NCI-H774 (cell line): ENCODE measurements around the gene KRTAP19-8.

Experiments used
- DNase-seq: peaks from one replicate; lab custom pipeline; 2025; lab: John Stamatoyannopoulos, UW

The KRTAP19-8 gene

GRCh38 chr21:31038376-31038775 lies at the start of gene KRTAP19-8:
Gene KRTAP19-8, minus strand, starts transcription at chr21:31038476. Its CDS starts 33 bp downstream, at chr21:31038443.
- DNase-seq, result no peak

GRCh38 chr21:31087639-31088473 lies 49.6 kb upstream of the KRTAP19-8 start:
- DNase-seq, result no peak

- no peak for DNase-seq
Measured at GRCh38 chr21:31084689-31085088, 46.4 kb upstream of the KRTAP19-8 start.

- DNase-seq, result no peak
Measured at GRCh38 chr21:31078796-31079195, 40.5 kb upstream of the KRTAP19-8 start.

GRCh38 chr21:31078216-31078615 lies 39.9 kb upstream of the KRTAP19-8 start:
- no peak for DNase-seq

GRCh38 chr21:31075848-31076247 lies 37.6 kb upstream of the KRTAP19-8 start:
- DNase-seq, result no peak

- no peak for DNase-seq
Measured at GRCh38 chr21:31072533-31072932, 34.3 kb upstream of the KRTAP19-8 start.

GRCh38 chr21:31064803-31065202 lies 26.5 kb upstream of the KRTAP19-8 start:
- no peak for DNase-seq

- DNase-seq, result no peak
Measured at GRCh38 chr21:31052489-31053142, 14.3 kb upstream of the KRTAP19-8 start.

GRCh38 chr21:31050577-31051157 lies 12.4 kb upstream of the KRTAP19-8 start:
- no peak for DNase-seq

GRCh38 chr21:31045841-31046240 lies 7.6 kb upstream of the KRTAP19-8 start:
- DNase-seq, result no peak

GRCh38 chr21:31043471-31043870 lies 5.2 kb upstream of the KRTAP19-8 start:
- DNase-seq, result no peak

- DNase-seq, result no peak
Measured at GRCh38 chr21:31042080-31042464, 3.8 kb upstream of the KRTAP19-8 start.

- DNase-seq, result no peak
Measured at GRCh38 chr21:31041295-31042079, 3.2 kb upstream of the KRTAP19-8 start.

GRCh38 chr21:31034378-31034777 lies 3.9 kb downstream of the KRTAP19-8 start:
- DNase-seq, result no peak

GRCh38 chr21:31030367-31031106 lies 7.7 kb downstream of the KRTAP19-8 start:
- no peak for DNase-seq

GRCh38 chr21:31023680-31024079 lies 14.6 kb downstream of the KRTAP19-8 start:
- DNase-seq, result no peak

GRCh38 chr21:31022306-31022705 lies 16.0 kb downstream of the KRTAP19-8 start:
- DNase-seq, result no peak

- DNase-seq, result no peak
Measured at GRCh38 chr21:31018232-31018631, 20.0 kb downstream of the KRTAP19-8 start.

GRCh38 chr21:31014891-31015290 lies 23.4 kb downstream of the KRTAP19-8 start:
- DNase-seq, result no peak
